A673 (cell line): ENCODE data around the gene ESPN.
"Not testable (repeated sequence)": the region's sequence is repeated elsewhere in the genome, so short reads cannot be mapped to it uniquely, and the experiment has no call there.

ENCODE experiments used
- EZH2 ChIP-seq: fragments of 200-600 bp; sonication (generic); IDR thresholded peaks from 2 replicates; pipeline ENCODE4 v1.6.1; 2017; ENCODE audit warnings: borderline replicate concordance, low read depth, mild to moderate bottlenecking, mixed read lengths, antibody characterized with exemption, low read length; ENCODE audit not compliant: poor library complexity, severe bottlenecking
- TF ChIP-seq, protein P1 (sequence below): fragments of 300-800, 200-600 bp; sonication (generic); conservative IDR thresholded peaks from 2 replicates; pipeline ENCODE4 v1.5.1; 2017; ENCODE audit warnings: low read depth, mild to moderate bottlenecking, antibody characterized with exemption, low read length, moderate library complexity, mixed read lengths

- TF ChIP-seq EZH2, result not testable (repeated sequence)
- TF ChIP-seq, protein P1, sequence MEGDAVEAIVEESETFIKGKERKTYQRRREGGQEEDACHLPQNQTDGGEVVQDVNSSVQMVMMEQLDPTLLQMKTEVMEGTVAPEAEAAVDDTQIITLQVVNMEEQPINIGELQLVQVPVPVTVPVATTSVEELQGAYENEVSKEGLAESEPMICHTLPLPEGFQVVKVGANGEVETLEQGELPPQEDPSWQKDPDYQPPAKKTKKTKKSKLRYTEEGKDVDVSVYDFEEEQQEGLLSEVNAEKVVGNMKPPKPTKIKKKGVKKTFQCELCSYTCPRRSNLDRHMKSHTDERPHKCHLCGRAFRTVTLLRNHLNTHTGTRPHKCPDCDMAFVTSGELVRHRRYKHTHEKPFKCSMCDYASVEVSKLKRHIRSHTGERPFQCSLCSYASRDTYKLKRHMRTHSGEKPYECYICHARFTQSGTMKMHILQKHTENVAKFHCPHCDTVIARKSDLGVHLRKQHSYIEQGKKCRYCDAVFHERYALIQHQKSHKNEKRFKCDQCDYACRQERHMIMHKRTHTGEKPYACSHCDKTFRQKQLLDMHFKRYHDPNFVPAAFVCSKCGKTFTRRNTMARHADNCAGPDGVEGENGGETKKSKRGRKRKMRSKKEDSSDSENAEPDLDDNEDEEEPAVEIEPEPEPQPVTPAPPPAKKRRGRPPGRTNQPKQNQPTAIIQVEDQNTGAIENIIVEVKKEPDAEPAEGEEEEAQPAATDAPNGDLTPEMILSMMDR, result not testable (repeated sequence)
These were observed 7.3 kb downstream of the ESPN start for GRCh38 chr1:6431645-6432579.
